PFSK-1 (cell line): ENCODE data around the gene PPP1R8.

Source experiments
- FOXP2 ChIP-seq: optimal IDR thresholded peaks from 2 replicates; pipeline ENCODE3; 2011; ENCODE audit warnings: borderline replicate concordance, control low read depth, inconsistent platforms; ENCODE audit not compliant: insufficient read depth; ENCODE audit errors: extremely low read length, extremely low read depth
- POLR2AphosphoS5 ChIP-seq: IDR thresholded peaks from 2 replicates; pipeline ENCODE4 v1.6.1; 2012; ENCODE audit warnings: low read depth, mild to moderate bottlenecking, control low read depth, low read length, moderate library complexity
- REST ChIP-seq, 2 experiments: IDR thresholded peaks; 2 replicates each; pipeline versions ENCODE4 v1.6.1 to v1.8.0; 2011 to 2012; ENCODE audit warnings: low read depth in 2 of 2, low read length in 2 of 2, control low read depth in 1 of 2, inconsistent platforms in 1 of 2, mild to moderate bottlenecking in 1 of 2, moderate library complexity in 1 of 2; ENCODE audit not compliant: insufficient read depth in 1 of 2
- SIN3A ChIP-seq: IDR thresholded peaks from 2 replicates; pipeline ENCODE4 v1.6.1; 2012; ENCODE audit warnings: mild to moderate bottlenecking, low read length, moderate library complexity, borderline replicate concordance; ENCODE audit not compliant: insufficient read depth
- TAF1 ChIP-seq: IDR thresholded peaks from 2 replicates; pipeline ENCODE4 v1.6.1; 2012; ENCODE audit warnings: low read length, control low read depth, borderline replicate concordance; ENCODE audit not compliant: insufficient read depth

The PPP1R8 gene

DNA sequence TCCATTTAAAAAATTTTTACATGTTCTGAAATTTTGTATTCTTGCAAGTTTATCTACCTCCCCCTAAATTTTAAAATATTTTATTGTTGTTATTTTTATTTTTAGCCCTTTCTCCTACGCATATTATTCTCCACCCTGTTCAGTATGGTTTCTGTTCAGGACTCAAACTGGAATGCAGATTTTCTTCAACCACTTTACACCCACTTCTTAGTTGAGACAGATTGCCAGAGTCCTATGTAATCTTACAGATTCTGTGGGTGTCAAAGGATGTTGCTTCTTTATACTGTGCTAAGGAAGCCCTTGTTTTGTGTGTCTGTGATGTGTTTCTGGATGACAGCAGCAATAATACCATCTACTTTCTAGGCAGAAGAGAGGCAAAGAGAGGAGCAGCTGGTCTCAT, 20.7 kb upstream of the PPP1R8 start:
- TF ChIP-seq FOXP2 (no peak), SIN3A (no peak), TAF1 (no peak), REST (IDR thresholded peaks at IDR 0.05; ENCODE audit: insufficient read depth in 1 of 2, low read depth in 2 of 2, low read length in 2 of 2) (no peak), POLR2AphosphoS5 (no peak)

- TF ChIP-seq POLR2AphosphoS5 (no peak), FOXP2 (no peak), TAF1 (no peak), REST (IDR thresholded peaks at IDR 0.05; ENCODE audit: insufficient read depth in 1 of 2, low read depth in 2 of 2, low read length in 2 of 2) (no peak), SIN3A (no peak)
Observed at GRCh38 chr1:27811741-27812500, 18.7 kb upstream of the PPP1R8 start.

GRCh38 chr1:27816921-27817630, 13.5 kb upstream of the PPP1R8 start:
- no peak for TF ChIP-seq POLR2AphosphoS5
- no peak for TF ChIP-seq TAF1
- no peak for TF ChIP-seq REST (IDR thresholded peaks at IDR 0.05; ENCODE audit: insufficient read depth in 1 of 2, low read depth in 2 of 2, low read length in 2 of 2)
- no peak for TF ChIP-seq SIN3A
- TF ChIP-seq FOXP2: no peak

DNA sequence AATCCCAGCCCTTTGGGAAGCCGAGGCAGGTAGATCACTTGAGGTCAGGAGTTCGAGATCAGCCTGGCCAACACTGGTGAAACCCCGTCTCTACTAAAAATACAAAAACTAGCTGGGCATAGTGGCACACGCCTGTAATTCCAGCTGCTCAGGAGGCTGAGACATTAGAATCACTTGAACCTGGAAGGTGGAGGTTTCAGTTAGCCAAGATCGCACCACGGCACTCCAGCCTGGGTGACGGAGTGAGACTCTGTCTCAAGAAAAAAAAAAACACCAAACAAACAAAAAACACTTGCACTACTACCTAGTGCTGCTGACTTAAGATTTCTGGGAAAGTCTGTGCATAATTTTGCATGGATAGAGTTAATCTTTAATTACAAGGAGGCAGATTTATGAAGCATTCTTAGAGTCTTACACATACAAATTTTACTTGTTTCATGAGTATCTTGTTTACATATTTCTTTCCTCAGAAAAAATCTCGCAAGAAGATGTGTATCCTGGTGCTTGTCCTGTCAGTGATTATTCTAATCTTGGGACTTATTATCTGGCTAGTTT, 8.7 kb upstream of the PPP1R8 start:
- TF ChIP-seq REST (IDR thresholded peaks at IDR 0.05; ENCODE audit: insufficient read depth in 1 of 2, low read depth in 2 of 2, low read length in 2 of 2) (no peak), TAF1 (no peak), SIN3A (no peak), POLR2AphosphoS5 (no peak), FOXP2 (no peak)
